A549 treated with AZD9567 at 1 μM for 4 hours (cell line): ENCODE measurements around the gene WNT4. TPM values are rescaled to one million over a fixed set of nuclear protein-coding genes. Genes with fewer than 3 reads are reported as not detected.

Source experiments
- total RNA-seq: library from RNA; stranded (reverse); fragments of 200-300 nt; extraction: Qiagen RNA extraction; gene quantifications from 5 replicates; pipeline ENCODE4 v1.2.3, GENCODE V29; 2022; ENCODE audit not compliant: insufficient read depth

The WNT4 gene
- 0.18 to 0.37 TPM (median 0.28 TPM) in 4 of 5 replicates, not detected in the other for total RNA-seq

GRCh38 chr1:22143065-22144033 lies at the start of gene WNT4:
WNT4 (minus strand) TSS chr1:22143097; CDS start chr1:22142922, 175 bp downstream.

Other genes starting within 250 kb of the WNT4 start
- 45.1 to 73.5 TPM (median 67.4 TPM) in 5 replicates for gene HSPG2, start 205.8 kb downstream of the WNT4 start, total RNA-seq
- not detected in 5 replicates for gene CELA3B, start 166.1 kb downstream of the WNT4 start, total RNA-seq
- gene CELA3A, start 141.4 kb downstream of the WNT4 start, total RNA-seq, result not detected in 5 replicates
- gene CDC42, start 90.4 kb downstream of the WNT4 start, total RNA-seq, result 146 to 286 TPM (median 152 TPM) in 5 replicates